K562 (cell line): Measurements from ENCODE around the gene MAML3.

ENCODE experiments used
- KLF1 ChIP-seq: fragments of 450-650 bp; IDR thresholded peaks from 2 replicates; pipeline ENCODE4 v1.6.1; 2016; ENCODE audit warnings: missing genetic modification characterization, missing compliant biosample characterization
- MEIS2 ChIP-seq: fragments of 450-650 bp; IDR thresholded peaks from 2 replicates; pipeline ENCODE4 v1.6.1; 2014; ENCODE audit warnings: mild to moderate bottlenecking; ENCODE audit not compliant: partially characterized antibody
- RFX5 ChIP-seq: IDR thresholded peaks from 2 replicates; pipeline ENCODE4 v1.6.1; 2011; ENCODE audit warnings: low read depth, mild to moderate bottlenecking, improper control_type of control experiment, low read length
- STAT6 ChIP-seq: sonication (generic); formaldehyde crosslinking; IDR thresholded peaks from 2 replicates; pipeline ENCODE4 v1.8.1; 2023; ENCODE audit warnings: mild to moderate bottlenecking, missing genetic modification reagents
- ZNF740 ChIP-seq, 3 experiments: fragments of 200-800 bp in 1 of 3; sonication (Bioruptor generic) in 1 of 3; sonication (generic) in 1 of 3; formaldehyde crosslinking in 1 of 3; IDR thresholded peaks; 2 replicates each; pipeline versions ENCODE4 v1.6.1 to v1.8.0; 2016 to 2022; ENCODE audit warnings: mild to moderate bottlenecking in 2 of 3, missing compliant biosample characterization in 2 of 3, missing genetic modification characterization in 2 of 3, missing genetic modification reagents in 1 of 3
- TF ChIP-seq, protein P1 (sequence below): fragments of 450-650 bp; conservative IDR thresholded peaks from 2 replicates; pipeline ENCODE4 v1.6.1; 2016; ENCODE audit warnings: missing genetic modification characterization, low read depth, mild to moderate bottlenecking, missing compliant biosample characterization, moderate library complexity

DNA sequence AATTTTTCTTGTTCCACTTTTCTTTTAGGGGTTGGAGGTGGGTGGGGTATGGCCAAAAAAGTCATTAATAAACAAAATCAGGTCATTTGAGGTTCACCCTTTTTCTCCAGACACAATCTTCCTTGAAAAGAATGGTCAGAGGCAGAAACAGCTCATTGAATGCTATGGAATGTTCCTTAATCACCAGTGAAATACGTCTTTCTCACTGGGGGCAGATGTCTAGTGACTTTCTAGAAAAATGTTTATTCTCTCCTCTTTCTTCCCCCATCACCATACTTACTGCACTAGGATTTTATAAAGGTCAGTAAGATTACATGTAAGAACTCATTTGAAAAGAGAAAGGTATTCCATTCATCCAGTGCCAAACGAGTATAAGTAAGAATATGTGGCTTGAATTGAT, 443.9 kb downstream of the MAML3 start:
- TF ChIP-seq KLF1 (tag) = no peak
- TF ChIP-seq, protein P1, sequence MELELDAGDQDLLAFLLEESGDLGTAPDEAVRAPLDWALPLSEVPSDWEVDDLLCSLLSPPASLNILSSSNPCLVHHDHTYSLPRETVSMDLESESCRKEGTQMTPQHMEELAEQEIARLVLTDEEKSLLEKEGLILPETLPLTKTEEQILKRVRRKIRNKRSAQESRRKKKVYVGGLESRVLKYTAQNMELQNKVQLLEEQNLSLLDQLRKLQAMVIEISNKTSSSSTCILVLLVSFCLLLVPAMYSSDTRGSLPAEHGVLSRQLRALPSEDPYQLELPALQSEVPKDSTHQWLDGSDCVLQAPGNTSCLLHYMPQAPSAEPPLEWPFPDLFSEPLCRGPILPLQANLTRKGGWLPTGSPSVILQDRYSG (tag) = no peak
- TF ChIP-seq STAT6 = no peak
- no peak for TF ChIP-seq MEIS2
- TF ChIP-seq RFX5 = no peak
- no peak for TF ChIP-seq ZNF740 (CRISPR knock-in tag; IDR thresholded peaks at IDR 0.05)
- no peak for TF ChIP-seq ZNF740 (tag; IDR thresholded peaks at IDR 0.05)
